NCI-H2107 (cell line): Measurements from ENCODE around the gene F7.
"Not testable (repeated sequence)": the region's sequence is repeated elsewhere in the genome, so short reads cannot be mapped to it uniquely, and the experiment has no call there.

Source experiments
- DNase-seq: peaks from one replicate; lab custom pipeline; 2025; lab: John Stamatoyannopoulos, UW

The F7 gene

DNA sequence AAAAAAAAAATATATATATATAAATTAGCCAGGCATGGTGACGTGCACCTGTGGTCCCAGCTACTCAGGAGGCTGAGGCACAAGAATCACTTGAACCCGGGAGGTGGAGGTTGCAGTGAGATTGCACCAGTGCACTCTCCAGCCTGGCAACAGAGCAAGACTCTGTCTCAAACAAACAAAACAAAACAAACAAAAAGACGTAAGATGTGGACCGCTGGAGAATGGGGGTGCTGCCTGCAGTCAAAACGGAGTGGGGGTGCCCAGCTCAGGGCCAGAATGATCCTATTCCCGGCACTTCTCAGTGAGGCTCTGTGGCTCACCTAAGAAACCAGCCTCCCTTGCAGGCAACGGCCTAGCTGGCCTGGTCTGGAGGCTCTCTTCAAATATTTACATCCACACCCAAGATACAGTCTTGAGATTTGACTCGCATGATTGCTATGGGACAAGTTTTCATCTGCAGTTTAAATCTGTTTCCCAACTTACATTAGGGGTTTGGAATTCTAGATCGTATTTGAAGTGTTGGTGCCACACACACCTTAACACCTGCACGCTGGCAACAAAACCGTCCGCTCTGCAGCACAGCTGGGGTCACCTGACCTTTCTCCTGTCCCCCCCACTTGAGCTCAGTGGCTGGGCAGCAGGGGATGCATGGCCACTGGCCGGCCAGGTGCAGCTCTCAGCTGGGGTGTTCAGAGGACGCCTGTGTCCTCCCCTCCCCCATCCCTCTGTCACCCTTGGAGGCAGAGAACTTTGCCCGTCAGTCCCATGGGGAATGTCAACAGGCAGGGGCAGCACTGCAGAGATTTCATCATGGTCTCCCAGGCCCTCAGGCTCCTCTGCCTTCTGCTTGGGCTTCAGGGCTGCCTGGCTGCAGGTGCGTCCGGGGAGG, at the start of gene F7:
Gene F7 (plus strand): TSS at position 760 of the 889 bp plus-strand sequence. CDS start 51 bp downstream, at position 811.
- no peak for DNase-seq

DNA sequence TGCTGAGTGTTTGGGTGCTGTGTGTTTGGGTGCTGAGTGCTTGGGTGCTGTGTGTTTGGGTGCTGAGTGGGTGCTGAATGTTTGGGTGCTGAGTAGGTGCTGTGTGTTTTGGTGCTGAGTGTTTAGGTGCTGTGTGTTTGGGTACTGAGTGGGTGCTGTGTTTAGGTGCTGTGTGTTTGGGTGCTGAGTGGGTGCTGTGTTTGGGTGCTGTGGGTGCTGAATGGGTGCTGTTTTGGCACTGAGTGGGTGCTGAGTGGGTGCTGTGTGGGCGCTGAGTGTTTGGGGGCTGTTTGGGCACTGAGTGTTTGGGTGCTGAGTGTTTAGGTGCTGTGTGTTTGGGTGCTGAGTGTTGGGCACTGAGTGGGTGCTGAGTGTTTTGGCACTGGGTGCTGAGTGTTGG, 48.5 kb upstream of the F7 start:
- no peak for DNase-seq

DNA sequence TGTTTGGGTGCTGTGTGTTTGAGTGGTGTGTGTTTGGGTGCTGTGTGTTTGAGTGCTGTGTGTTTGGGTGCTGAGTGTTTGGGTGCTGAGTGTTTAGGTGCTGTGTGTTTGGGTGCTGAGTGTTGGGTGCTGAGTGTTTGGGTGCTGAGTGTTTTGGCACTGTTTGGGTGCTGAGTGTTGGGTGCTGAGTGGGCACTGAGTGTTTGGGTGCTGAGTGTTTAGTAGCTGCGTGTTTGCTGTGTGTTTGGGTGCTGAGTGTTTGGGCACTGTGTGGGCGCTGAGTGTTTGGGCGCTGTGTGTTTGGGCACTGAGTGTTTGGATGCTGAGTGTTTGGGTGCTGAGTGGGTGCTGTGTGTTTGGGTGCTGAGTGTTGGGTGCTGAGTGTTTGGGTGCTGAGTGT, 48.0 kb upstream of the F7 start:
- not testable (repeated sequence) for DNase-seq

DNA sequence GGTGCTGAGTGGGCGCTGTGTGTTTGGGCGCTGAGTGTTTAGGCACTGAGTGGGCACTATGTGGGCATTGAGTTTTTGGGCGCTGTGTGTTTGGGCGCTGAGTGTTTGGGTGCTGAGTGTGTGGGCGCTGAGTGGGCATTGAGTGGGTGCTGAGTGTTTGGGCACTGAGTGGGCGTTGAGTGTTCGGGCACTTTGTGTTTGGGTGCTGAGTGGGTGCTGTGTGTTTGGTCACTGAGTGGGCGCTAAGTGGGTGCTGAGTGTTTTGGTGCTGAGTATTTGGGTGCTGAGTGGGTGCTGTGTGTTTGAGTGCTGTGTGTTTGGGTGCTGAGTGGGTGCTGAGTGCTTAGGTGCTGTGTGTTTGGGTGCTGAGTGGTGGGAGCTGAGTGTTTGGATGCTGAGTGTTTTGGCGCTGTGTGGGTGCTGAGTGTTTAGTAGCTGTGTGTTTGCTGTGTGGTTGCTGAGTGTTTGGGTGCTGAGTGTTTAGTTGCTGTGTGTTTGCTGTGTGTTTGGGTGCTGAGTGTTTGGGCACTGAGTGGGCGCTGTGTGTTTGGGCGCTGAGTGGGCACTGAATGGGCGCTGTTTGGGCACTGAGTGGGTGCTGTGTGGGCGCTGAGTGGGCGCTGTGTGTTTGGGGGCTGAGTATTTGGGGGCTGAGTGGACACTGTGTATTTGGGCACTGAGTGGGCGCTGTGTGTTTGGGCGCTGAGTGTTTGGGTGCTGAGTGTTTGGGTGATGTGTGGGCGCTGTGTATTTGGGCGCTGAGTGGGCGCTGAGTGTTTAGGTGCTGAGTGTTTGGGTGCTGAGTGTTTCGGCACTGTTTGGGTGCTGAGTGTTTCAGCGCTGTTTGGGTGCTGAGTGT, 47.2 kb upstream of the F7 start:
- no peak for DNase-seq

DNA sequence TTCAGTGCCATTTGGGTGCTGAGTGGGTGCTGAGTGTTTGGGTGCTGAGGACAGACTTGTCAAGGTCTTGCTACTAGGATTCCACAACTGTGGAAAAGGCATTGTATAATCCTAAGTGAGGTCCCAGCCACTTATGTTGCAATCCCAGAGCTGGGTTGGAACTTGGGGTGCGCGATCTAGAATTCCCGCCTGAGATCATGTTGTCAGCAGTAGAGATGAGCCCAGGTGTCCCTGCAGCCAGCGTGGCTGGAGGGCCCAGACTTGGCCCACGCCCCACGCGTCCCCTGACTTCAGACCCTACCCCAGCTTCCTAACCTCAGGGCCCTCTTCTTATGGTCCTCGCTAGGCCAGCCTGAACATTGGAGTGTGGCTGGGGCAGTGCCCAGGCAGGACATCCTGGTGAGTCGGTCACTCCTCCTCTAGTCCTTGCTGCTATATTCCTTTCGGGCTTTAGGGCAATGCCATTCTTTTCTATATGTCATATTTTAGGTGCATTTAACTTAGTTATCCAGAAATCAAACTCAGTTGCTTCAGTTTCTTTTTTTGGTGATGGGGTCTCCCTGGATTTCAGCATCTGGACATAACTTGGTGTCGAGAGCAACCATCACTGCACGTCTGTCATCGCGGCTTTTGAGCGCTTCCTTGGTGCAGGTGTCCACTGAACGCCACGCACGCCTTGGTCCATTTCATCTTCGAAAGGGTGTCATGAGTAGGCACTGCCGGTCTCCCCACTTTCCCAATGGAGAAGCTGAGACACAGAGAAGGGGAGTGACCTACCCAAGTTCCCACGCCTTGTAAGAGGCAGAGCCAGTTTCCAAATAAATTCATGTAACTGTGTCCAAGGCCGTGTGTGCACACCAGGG, 46.4 kb upstream of the F7 start:
- no peak for DNase-seq

DNA sequence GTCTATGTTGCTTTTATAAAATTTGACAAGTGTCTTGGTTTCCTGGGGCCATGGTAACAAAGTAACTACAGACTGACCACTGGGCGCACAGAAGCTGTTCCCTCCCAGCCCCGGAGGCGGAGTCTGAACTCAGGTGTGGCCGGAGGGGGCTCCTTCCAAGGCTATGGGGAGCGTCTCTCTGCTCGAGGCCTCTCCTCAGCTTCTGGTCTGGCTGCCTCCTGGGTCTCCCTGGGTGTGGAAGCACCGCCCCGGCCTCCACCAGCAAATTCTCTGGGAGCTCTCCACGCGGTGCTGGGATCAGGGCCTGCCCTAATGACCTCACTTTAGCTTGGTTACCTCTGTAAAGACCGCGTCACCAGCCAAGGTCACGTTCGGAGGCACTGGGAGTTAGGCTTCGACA, 45.7 kb upstream of the F7 start:
- no peak for DNase-seq

DNA sequence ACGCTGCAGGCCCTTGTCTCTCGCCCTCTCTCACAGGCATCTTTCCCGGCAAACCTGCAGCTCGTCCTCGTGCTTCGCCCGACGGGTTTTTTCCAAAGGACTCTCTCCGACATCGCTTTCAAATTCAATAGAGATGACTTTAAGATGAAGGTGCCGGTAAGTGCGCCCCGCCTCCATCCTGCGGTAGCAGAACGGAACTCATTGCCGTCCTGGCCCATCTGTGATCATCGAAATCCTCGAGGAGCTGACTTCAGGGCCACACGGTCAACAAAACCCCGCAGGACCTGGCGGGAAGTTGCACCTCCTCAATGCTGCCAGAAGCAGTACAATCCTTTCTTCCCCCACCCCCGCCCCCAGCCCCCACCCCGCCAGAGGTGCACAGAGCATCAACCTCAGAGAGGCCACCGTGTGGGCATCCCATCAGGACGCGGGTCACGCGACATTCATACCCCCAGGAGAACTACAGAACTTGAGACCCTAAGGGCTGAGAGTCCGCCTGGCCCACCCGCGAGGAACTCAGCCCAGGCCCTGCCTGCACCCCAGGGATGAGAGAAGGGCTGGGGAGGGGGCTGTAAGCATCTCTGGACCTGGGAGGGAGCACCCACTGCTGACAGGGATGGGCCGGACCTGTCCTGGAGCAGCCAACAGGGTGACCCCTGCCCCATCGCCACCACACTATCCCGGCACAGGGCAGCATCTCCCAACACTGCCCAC, 44.9 kb upstream of the F7 start:
- DNase-seq = no peak

DNA sequence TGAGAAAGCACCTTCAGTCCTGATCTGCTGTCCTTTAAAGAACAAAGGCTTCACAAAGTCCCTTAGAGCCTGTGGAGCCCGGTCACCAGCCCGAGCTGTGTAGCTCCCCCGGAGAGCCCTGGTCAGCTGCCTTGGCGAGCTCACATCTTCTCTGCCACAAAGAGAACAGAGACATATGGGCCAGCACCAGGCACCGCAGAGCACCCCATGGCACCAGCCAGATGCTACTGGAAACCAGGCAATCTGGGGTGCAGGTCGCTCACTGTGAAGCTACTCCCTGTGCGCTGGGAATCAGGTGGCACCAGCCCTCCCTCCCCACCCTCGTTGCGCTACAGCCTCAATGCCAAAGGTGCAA, 44.3 kb upstream of the F7 start:
- no peak for DNase-seq

DNA sequence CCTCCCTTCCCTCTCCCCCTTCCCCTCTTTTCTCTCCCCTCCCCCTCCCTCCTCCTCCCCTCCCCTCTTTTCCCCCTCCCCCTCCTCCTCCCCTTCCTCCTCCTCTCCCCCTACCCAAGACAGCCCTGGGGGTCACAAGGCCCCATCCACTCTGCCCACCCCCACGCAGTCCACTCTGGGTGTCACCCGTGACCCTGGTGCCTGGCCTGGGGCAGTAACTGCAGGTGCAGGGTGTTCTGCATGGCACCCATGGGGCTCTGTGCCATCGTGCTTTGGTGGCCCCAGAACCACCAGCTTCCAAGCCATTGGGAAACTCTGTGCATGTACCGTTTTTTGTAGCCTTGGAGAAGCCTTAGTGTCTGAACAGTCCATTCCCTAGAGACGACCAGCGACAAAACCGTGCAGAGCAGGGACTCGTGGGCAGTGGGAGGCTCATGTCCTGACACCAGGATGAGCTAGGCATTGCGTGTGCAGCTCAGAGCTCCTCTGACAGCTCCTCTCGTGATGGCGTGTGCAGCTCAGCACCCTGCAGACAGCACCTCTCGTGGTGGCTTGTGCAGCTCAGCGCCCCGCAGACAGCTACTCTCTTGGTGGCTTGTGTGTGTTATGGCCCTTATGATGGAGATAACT, 43.7 kb upstream of the F7 start:
- DNase-seq = no peak

DNA sequence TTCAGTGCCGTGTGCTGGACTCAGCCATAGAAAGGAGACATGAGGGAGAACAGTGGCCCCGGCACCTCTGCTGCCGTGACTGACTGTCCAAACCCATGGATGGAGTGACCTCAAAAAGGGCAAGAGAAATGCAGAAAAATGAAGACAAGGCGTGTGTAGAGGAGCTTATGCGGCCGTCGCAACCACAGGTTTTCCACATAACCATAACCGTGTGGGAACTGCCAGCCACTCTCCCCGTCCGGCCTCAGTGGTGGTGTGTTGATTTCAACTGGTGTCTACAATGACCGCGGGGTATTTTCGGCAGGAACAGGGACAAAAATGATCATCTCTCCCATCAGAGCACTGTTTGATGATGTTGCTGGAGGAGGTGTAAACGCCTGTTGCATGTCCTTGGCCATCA, 42.9 kb upstream of the F7 start:
- DNase-seq = no peak

DNA sequence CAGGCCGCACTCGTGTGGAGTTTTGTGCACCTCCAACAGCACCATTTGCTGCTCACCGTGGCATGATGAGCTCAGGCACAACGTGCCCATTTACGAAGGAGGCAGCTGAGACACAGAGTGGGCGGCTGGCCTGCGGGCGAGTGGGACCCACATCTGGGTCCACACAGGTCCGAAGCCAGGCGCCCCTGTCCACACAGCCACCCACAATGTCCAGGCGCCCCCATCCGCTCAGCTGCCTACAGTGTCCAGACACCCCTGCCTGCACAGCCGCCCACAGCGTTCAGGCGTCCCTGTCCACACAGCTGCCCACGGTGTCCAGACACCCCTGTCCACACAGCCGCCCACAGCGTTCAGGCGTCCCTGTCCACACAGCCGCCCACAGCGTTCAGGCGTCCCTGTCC, 42.5 kb upstream of the F7 start:
- DNase-seq = no peak

DNA sequence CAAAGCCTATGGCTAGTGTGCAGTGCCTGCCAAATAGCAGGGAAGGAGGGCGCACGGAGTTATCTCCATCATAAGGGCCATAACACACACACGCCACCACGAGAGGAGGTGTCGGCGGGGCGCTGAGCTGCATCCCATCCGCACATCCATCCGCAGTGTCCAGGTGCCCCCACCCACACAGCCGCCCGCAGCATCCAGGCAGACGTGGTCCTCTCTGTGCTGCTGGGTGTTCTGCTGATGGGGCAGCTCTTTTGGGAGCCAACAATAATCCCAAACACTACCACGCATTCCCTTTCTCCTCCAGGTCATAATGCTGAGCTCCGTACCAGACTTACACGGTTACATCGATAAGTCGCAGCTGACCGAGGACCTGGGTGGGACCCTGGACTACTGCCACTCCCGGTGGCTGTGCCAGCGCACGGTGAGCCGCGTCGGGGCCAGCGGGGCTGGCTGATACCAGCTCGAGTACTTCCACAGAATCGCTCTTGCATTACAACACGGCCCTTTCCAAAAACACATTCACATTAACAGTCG, 41.5 kb upstream of the F7 start:
- no peak for DNase-seq

DNA sequence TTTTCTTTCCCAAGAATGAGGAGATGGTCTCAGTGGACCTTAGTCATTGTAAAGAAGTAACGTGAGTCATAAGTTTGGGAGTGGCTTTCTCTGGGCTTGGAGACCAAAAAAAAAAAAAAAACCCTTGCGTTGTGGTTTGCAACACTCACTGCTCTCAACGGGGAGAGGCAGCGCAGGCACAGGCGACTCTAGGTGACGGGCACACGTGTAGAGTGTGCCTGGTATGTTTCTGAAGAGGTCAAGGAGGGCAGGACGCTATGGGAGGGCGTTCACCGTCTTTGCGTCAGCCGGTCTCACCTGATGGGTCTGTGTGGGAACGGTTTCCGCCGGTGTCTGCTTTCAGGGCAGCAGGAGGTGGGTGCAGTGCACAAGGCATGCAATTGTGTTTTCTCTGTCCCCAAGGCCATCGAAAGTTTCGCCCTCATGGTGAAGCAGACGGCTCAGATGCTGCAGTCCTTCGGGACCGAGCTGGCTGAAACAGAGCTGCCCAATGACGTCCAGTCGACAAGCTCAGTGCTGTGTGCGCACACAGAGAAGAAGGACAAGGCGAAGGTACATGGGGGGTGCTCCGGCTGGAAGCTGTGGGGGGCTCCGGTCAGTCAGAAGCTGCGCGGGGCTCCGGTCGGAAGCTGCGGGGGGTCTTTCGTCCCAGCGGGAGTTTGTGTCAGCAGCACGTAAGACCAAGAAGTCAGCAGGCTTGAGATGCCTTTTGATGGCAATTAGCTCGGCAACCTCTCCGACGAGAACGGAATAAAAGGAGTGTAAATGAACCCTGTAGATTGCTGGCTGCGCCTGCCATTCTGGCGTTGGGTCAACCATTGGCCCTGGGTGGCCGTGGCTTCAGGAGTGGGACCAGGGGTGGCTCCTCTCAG, 40.8 kb upstream of the F7 start:
- DNase-seq = peak; percentile 45

DNA sequence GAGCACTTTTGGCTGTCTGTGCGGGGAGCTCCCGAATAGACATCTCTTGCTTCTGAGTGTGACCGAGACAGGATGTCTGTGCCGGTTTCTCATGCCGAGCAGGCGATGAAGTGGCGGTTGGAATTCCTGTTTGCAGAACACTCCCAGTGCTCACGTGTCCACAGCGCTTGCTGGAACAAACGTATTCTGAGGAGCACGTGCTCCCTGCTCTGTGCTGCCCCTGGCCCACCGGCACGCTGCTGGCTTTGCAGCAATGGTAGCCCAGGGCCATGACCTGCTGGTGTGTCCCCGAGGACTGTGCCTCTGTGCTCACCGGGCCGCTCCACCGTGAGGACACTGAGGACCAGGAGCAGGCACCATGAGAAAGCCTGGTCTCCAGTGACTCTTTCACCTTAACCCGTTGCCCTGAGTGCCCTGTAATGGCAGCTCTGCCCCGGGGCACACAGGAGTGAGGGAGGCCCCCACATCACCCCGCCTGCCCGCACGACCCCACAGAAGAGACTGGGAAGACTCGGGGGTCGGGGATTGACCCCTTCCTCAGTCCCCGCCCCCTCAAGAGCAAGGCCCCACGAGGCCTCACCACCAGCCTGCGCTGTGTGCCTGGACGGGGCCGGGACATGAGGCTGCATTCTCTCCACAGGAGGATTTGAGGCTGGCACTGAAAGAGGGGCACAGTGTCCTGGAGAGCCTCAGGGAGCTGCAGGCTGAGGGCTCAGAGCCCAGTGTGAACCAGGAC, 40.0 kb upstream of the F7 start:
- DNase-seq = no peak

DNA sequence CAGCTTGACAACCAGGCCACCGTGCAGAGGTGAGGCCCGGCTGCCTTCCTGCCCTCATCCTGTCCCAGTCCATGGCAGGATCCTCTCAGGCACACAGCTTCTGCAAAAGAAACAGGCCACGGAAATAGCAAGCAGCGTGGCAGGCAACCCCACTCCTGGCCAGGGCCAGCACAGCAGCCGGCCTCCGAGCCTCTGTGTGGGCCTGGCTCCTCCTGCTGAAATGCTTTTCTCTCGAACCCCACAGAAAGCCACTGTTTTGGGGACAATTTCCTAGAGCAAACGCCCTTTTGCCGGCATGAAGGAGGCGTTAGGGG, 39.5 kb upstream of the F7 start:
- no peak for DNase-seq

DNA sequence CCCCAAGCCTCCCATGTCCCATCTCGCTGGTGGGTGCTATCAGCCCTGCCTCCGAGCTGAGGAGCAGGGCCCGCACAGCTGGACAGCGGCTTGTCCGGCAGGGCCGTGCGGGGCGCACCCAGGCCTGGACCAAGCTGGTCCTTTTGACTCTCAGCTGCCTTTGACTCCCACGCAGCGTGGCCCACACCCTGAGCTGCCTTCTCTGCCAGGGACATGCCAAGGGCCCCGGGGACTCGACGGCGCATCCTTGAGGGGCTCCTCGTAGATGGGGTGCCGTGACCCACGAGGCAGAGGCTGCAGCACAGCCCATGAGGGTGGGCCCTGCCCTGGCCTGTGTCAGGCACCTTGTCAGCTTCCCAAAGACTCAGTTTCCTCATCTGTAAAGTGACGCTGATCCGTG, 38.8 kb upstream of the F7 start:
- DNase-seq = no peak

DNA sequence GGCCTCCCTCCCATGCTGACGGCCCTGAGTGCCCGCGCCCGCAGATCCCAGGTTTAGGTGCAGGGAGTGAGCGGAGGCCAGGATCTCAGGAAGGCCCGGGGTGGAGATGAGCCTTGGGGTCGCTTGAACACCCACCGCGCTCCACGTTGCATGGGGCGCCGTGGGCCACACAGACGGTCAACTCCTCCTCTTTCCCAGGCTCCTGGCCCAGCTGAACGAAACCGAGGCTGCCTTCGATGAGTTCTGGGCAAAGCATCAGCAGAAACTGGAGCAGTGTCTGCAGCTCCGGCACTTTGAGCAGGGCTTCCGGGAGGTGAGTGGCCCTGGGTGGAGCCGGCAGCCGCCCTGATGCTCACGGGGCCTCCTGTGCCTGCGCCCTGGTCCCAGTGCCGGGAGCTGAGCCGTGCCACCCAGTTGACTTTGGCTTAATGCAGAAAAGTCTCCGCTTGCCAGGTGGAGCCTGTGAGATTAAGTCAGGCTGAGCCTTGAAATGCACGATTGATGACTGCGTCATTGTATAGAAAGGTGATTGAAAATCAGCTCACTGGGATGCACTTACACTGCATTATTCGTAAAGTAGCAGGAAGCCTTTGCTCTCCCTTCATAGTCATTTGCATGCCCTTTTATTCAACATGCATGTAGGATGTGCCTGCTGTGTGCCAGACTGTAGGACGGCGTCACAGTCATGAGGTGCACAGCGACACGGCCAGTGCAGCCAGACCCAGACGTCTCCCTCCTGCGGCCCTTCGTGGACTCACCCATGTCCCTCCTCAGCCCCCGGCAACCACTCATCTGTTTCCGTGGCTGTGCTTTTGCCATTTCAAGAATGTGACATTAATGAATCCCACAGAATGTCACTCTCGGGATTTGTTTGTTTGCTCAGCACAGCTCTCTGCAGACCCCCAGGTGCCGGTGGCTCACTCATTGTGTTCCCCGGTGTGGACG, 35.5 kb upstream of the F7 start:
- no peak for DNase-seq

DNA sequence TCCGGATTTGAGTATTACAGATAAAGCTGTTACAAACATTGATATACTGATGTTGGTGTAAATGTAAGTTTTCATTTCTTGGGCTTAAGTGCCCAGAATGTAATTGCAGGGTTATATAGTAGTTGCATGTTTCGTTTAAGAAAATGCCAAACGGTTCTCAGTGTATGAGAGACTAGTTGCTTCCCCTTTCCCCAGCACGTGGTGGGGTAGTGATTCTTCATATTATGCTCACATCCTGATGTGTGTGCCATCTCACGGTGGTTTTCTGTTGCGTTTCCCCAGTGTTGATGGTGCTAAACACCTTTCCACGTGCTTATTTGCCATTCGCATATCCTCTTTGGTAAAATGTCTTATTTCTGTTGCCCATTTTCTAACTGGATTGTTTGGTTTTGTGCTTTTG, 34.7 kb upstream of the F7 start:
- DNase-seq = no peak
